Ovary (tissue), 9 donors: ENCODE results near the gene SLC27A1. TPM values are rescaled to one million over a fixed set of nuclear protein-coding genes. Genes with fewer than 3 reads are reported as not detected.

ENCODE experiments used
- DNase-seq, 5 donors: peaks; one replicate each; pipeline ENCODE4 v3.0.0-alpha.2; 2019 to 2020
- H3K27ac ChIP-seq, 2 donors: fragments of 200-600 bp; one replicate each; pipeline versions ENCODE4 v1.5.1 to v1.8.0; 2019 to 2022
- H3K27me3 ChIP-seq: fragments of 200-600 bp; one replicate; pipeline ENCODE4 v1.8.0; 2022
- H3K36me3 ChIP-seq: fragments of 200-600 bp; sonication (generic); one replicate; pipeline ENCODE4 v1.5.1; 2019
- H3K4me1 ChIP-seq: one replicate; pipeline ENCODE4 v1.8.1; 2013; ENCODE audit warnings: mild to moderate bottlenecking, moderate library complexity; ENCODE audit not compliant: insufficient read depth
- H3K4me3 ChIP-seq: fragments of 200-600 bp; sonication (generic); one replicate; pipeline ENCODE4 v1.5.1; 2017
- H3K9me3 ChIP-seq, 2 donors: fragments of 200-600 bp in 1 of 2; sonication (generic) in 1 of 2; one replicate each; pipeline versions ENCODE4 v1.5.1 to v1.8.1; 2013 to 2019; ENCODE audit warnings: mild to moderate bottlenecking in 1 of 2, moderate library complexity in 1 of 2
- EP300 ChIP-seq: sonication (generic); formaldehyde crosslinking; IDR thresholded peaks from one replicate; pipeline ENCODE4 v1.6.1; 2017; ENCODE audit warnings: antibody characterized with exemption
- POLR2A ChIP-seq: fragments of 450-650 bp; IDR thresholded peaks from one replicate; pipeline ENCODE4 v1.6.1; 2017; ENCODE audit warnings: antibody characterized with exemption, mild to moderate bottlenecking, moderate library complexity
- WGBS, 3 donors: extraction: QIAGEN DNeasy Blood & Tissue Kit in 1 of 3; methylation state at CpG; one replicate each; pipeline versions ENCODE4 v1.1.5 to v1.1.7; 2013 to 2017; 5-methylcytosine and 5-hydroxymethylcytosine counted together
- intact Hi-C, 4 donors: fragments of 100-400 bp; cut with DNase I; formaldehyde crosslinking; loops; one replicate each; pipeline versions ENCODE4 v1.11.0 to v1.15.1; 2022 to 2023
- polyA plus RNA-seq, 2 donors: library from polyadenylated mRNA; stranded (reverse); fragments of 200-250 nt in 1 of 2; fragments of 350-450 nt in 1 of 2; fragmentation: Illumina TruSeq in 1 of 2; extraction: RNeasy Lipid Tissue Mini Kit (QIAGEN cat#74804) in 1 of 2; gene quantifications; one replicate each; pipeline ENCODE4 v1.2.3, GENCODE V29; 2013 to 2014
- total RNA-seq, 7 donors: library from RNA; depleted of rRNA in 2 of 7; stranded (reverse); fragments of >200 nt in 2 of 7; fragmentation: NEBNext Ultra II Directional in 3 of 7; extraction: Animal tissue kit (Norgen Biotek cat#: 25700) in 3 of 7; gene quantifications; one replicate each; pipeline versions ENCODE4 v1.1.0 to v1.2.4, GENCODE V29; 2016 to 2023
- TF ChIP-seq, protein P1 (sequence below), 3 donors: fragments of 450-650 bp in 2 of 3; fragments of 200-600 bp in 1 of 3; IDR thresholded peaks; one replicate each; pipeline versions ENCODE4 v1.5.1 to v1.8.0; 2016 to 2022; ENCODE audit warnings: antibody characterized with exemption in 3 of 3, mild to moderate bottlenecking in 1 of 3
- donor health status: DM: no; HTN: no; CAD: no; lungs with moderate emphysema.
- donor health status: DM: no; HTN: no; CAD: no.
- donor health status: Bipolar disorder and iron deficiency.
- donor health status: DM: yes; HTN: yes; CAD: no.
- donor health status: DM: no; HTN: no; CAD: no.
- donor health status: DM: yes; HTN: yes; CAD: no.

The SLC27A1 gene
- total and polyA plus RNA-seq, 9 donors, result 4.6 to 43.1 (median 37.8) TPM

DNA sequence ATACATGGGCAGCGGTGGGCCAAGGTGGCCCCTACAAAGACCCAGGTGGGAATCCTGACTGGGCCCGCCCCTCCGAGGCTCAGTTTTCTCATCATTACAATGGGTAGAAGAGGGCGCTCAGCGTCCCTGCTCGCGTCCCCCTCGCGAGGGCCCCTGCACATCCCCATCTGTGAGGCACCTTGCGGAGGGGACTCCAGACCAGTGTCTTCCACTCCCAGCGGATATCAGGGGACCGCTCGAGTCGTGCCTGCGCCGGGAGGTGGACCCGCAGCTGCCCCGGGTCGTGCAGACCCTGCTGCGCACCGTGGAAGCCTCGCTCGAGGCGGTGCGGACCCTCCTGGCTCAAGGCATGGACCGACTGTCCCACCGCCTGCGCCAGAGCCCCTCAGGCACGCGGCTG, 69.8 kb downstream of the SLC27A1 start:
- 63 to 75% (median 72%) methylated on average over 30 of the region's 30 CpGs for WGBS, 3 donors
- H3K36me3 ChIP-seq, result no peaks in the 10 kb centered on the region
- H3K27ac ChIP-seq, result peak overlapping the region in 1 of 2 donors; percentile 67
- no peaks in the 10 kb centered on the region for H3K27me3 ChIP-seq
- no peak for TF ChIP-seq EP300
- TF ChIP-seq, protein P1, sequence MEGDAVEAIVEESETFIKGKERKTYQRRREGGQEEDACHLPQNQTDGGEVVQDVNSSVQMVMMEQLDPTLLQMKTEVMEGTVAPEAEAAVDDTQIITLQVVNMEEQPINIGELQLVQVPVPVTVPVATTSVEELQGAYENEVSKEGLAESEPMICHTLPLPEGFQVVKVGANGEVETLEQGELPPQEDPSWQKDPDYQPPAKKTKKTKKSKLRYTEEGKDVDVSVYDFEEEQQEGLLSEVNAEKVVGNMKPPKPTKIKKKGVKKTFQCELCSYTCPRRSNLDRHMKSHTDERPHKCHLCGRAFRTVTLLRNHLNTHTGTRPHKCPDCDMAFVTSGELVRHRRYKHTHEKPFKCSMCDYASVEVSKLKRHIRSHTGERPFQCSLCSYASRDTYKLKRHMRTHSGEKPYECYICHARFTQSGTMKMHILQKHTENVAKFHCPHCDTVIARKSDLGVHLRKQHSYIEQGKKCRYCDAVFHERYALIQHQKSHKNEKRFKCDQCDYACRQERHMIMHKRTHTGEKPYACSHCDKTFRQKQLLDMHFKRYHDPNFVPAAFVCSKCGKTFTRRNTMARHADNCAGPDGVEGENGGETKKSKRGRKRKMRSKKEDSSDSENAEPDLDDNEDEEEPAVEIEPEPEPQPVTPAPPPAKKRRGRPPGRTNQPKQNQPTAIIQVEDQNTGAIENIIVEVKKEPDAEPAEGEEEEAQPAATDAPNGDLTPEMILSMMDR (IDR thresholded peaks at IDR 0.05), result no peak
- no peak for TF ChIP-seq POLR2A
- no peaks in the 10 kb centered on the region for H3K9me3 ChIP-seq
- H3K4me1 ChIP-seq, result no peaks in the 10 kb centered on the region
- no peak for DNase-seq
- intact Hi-C loops, result no loop called here
- H3K4me3 ChIP-seq, result no peak overlapping the region

DNA sequence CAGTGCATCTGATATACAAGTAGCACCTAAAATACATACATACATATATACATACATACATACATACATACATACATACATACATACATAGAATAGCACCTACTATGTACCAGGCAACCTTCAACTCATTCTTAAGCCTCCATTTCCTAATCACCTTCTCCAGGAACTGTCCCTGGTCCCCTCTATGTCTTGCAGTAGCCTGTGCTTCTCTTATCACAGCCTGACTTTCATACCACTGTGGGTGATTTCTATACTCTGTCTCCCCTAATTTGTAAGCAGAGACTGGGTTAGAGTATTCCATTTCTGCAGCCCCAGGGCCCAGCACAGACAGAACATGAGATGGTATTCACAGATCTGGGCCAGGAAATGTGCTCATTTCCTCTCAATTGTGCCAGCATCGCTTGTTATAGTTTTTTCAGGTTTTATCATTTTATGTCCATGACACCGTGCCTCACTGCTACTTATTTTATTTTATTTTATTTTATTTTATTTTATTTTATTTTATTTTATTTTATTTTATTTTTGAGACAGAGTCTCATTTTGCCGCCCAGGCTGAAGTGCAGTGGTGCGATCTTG, 70.9 kb downstream of the SLC27A1 start:
- Histone ChIP-seq H3K9me3 (no peaks in the 10 kb centered on the region), H3K4me1 (no peaks in the 10 kb centered on the region), H3K27me3 (no peaks in the 10 kb centered on the region), H3K36me3 (no peaks in the 10 kb centered on the region), H3K27ac (no peak overlapping the region), H3K4me3 (no peak overlapping the region)
- intact Hi-C loops, result no loop called here
- DNase-seq, result no peak
- TF ChIP-seq EP300, result no peak
- no peak for TF ChIP-seq POLR2A
- TF ChIP-seq, protein P1 (IDR thresholded peaks at IDR 0.05), result no peak
- 75 to 79% (median 75%) methylated on average over 4 of the region's 4 CpGs for WGBS, 3 donors

DNA sequence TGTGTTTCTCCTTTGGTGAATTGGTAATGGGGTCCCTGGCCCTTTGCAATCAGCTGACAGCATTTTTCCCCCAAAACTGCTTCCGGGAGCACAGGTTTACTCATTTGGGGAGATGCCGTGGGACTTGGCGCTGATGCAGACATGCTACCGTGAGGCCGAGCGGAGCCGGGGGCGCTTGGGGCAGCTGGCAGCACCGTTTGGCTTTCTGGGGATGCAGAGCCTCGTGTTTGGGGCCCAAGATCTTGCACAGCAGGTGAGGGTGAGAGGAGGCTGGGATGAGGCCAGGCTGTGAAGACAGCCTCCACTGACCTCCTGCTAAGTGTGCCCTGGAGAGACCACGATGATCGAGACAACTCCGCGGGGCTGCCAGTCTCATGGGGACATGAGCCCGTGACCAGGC, 71.7 kb downstream of the SLC27A1 start:
- 61 to 67% (median 64%) methylated on average over 15 of the region's 15 CpGs for WGBS, 3 donors
- TF ChIP-seq EP300 (no peak), POLR2A (no peak)
- TF ChIP-seq, protein P1 (IDR thresholded peaks at IDR 0.05), result no peak
- Histone ChIP-seq H3K9me3 (no peaks in the 10 kb centered on the region), H3K27ac (no peak overlapping the region), H3K36me3 (no peaks in the 10 kb centered on the region), H3K4me1 (no peaks in the 10 kb centered on the region), H3K27me3 (no peaks in the 10 kb centered on the region), H3K4me3 (no peak overlapping the region)
- intact Hi-C loops, result no loop called here
- DNase-seq, result no peak

DNA sequence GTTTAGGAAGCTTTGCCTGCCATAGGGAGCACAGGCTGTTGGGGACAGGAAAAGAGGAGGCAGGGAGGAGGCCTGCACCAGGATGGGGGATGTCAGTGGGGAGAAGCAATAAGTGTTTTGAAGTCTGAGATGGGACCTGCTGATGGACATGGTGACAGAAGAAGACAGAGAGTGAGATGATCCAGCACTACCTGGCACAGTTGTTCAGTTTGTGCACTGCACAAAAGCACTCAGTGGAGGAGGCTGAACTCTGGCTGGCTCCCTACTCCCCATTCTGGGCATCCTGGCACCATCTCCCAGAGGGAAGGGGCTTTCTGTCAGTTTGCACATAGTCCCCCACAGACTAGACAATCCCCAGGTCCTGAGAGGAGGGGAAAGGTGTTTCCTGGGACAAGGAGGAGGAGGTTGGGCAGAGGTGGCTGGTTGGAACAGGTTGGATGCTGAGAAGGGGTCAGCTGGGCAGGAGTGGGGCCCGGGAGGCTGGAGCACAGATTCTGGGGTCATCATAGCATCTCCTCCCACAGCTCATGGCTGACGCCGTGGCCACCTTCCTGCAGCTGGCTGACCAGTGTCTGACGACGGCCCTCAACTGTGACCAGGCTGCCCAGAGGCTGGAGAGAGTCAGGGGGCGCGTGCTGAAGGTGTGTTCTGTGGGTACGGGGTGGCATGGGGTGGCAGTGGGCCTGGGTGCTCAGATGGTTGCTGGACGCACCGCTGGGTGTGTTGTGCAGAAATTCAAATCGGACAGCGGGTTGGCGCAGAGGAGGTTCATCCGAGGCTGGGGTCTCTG, 72.7 kb downstream of the SLC27A1 start:
- no peak overlapping the region for H3K27ac ChIP-seq
- 67 to 74% (median 68%) methylated on average over 14 of the region's 14 CpGs for WGBS, 3 donors
- no peak for DNase-seq
- no peaks in the 10 kb centered on the region for H3K27me3 ChIP-seq
- intact Hi-C loops, result no loop called here
- no peaks in the 10 kb centered on the region for H3K9me3 ChIP-seq
- TF ChIP-seq POLR2A, result no peak
- TF ChIP-seq, protein P1 (IDR thresholded peaks at IDR 0.05), result no peak
- TF ChIP-seq EP300, result no peak
- H3K4me3 ChIP-seq, result no peak overlapping the region
- no peaks in the 10 kb centered on the region for H3K4me1 ChIP-seq
- H3K36me3 ChIP-seq, result no peaks in the 10 kb centered on the region
